GM19099 (cell line): Measurements from ENCODE around the gene SKIDA1.

Experiments
- POLR2A ChIP-seq: IDR thresholded peaks from 3 replicates; pipeline ENCODE4 v1.6.1; 2011; ENCODE audit warnings: low read depth; ENCODE audit not compliant: insufficient read length; ENCODE audit errors: extremely low read depth

Gene SKIDA1

GRCh38 chr10:21488246-21488956, 37.1 kb downstream of the SKIDA1 start:
- no peak for TF ChIP-seq POLR2A

- no peak for TF ChIP-seq POLR2A
Observed at GRCh38 chr10:21487416-21488180, 37.9 kb downstream of the SKIDA1 start.

GRCh38 chr10:21482821-21483220, 42.7 kb downstream of the SKIDA1 start:
- no peak for TF ChIP-seq POLR2A

GRCh38 chr10:21481407-21481806, 44.1 kb downstream of the SKIDA1 start:
- no peak for TF ChIP-seq POLR2A

GRCh38 chr10:21479570-21480315, 45.7 kb downstream of the SKIDA1 start:
- no peak for TF ChIP-seq POLR2A

GRCh38 chr10:21475393-21475792, 50.1 kb downstream of the SKIDA1 start:
- no peak for TF ChIP-seq POLR2A

- TF ChIP-seq POLR2A = no peak
Observed at GRCh38 chr10:21473541-21473940, 51.9 kb downstream of the SKIDA1 start.

- TF ChIP-seq POLR2A = no peak
Observed at GRCh38 chr10:21473135-21473534, 52.3 kb downstream of the SKIDA1 start.

GRCh38 chr10:21468086-21468485, 57.4 kb downstream of the SKIDA1 start:
- TF ChIP-seq POLR2A = no peak

GRCh38 chr10:21467633-21468032, 57.8 kb downstream of the SKIDA1 start:
- TF ChIP-seq POLR2A = no peak

GRCh38 chr10:21464134-21464533, 61.3 kb downstream of the SKIDA1 start:
- no peak for TF ChIP-seq POLR2A
